ENCODE measurements around the gene MEOX1.

Gene MEOX1

DNA sequence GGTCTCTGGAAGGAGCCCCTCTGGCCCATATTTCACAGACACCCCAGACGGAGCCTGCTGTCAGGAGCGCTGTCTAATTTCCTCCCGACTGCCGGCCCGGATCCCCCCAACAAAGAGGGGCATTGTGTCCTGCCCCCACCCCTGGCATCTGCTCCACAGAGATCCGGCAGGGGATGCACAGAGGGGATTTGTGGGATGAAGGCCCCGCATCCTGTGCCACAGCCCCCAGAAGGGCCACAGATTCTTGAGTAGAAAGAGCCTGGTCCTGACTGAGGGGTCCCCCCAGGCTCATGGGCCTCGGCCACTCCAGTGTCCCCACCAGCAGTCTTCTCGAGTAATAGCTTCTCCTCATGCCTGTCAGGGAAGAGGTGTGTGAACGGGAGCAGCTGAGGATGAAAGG, 29.5 kb downstream of the MEOX1 start:
- H3K27ac Mint-ChIP-seq, result no peak overlapping the region
- H3K4me1 Mint-ChIP-seq, result no peaks in the 10 kb centered on the region

DNA sequence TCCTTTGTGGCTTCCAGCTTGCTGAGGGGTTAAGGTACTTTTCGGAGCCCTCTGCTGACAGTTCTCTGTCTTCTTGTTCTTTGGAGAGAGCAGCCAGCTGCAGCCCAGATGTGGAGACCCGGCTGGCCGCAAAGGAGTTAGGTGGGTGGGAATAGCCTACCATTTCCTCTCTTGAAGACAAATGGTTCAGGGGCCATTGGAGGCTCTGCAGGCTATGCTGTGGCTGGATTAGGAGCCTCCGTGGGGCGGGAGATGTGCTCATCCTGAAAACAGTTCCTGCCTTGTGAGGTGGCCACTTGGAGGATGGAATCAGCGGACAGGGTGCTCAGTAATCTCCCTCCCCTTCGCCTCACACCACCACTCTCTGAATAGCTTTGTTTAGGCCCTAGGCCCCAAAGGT, 30.3 kb downstream of the MEOX1 start:
- ATAC-seq (replicated peaks), result no peak
- Mint-ChIP-seq H3K27me3 (peaks cover 26 to 28% of the 10 kb centered on the region in 2 donors), H3K4me3 (no peak overlapping the region), H3K36me3 (no peaks in the 10 kb centered on the region), H3K4me1 (no peaks in the 10 kb centered on the region), H3K27ac (no peak overlapping the region), H3K9me3 (no peaks in the 10 kb centered on the region)
- no peak for DNase-seq

More for the DNA sequence above, 29.5 kb downstream of the MEOX1 start:
- no peaks in the 10 kb centered on the region for H3K9me3 Mint-ChIP-seq
- no peaks in the 10 kb centered on the region for H3K36me3 Mint-ChIP-seq
- DNase-seq, result no peak
- H3K27me3 Mint-ChIP-seq, result peaks cover 30 to 33% of the 10 kb centered on the region in 2 donors
- no peak for ATAC-seq (replicated peaks)
- no peak overlapping the region for H3K4me3 Mint-ChIP-seq

DNA sequence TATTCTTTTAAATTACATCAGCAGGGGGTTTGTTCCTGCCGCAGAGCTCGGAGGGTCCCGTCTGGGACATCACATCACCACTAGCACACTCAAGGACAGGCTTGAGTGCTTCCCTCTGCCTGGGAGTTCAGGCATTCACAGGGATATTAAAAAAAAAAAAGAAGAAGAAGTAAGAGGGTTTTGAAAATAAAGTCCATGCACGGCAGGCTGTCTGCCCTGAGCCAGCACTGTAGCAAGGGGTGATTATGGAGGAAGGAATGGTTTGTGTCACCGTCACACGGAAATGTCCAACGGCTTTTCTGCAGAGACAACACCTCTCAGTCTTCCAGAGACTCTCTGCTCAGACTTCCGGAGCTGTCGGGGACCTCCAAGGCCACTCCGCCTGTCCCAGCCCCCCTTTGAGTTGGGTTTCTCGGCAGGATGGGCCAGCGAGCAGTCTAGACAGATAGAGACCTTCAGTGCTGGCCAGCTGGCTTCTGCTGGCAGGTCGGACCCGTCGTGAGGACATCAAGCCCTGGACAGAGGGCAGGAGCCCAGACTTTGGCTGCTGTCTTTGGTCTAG, 33.6 kb downstream of the MEOX1 start:
- no peaks in the 10 kb centered on the region for H3K4me1 Mint-ChIP-seq
- peaks cover 37 to 43% of the 10 kb centered on the region in 2 donors for H3K27me3 Mint-ChIP-seq
- no peak overlapping the region for H3K27ac Mint-ChIP-seq
- no peaks in the 10 kb centered on the region for H3K9me3 Mint-ChIP-seq
- no peak for DNase-seq
- ATAC-seq (replicated peaks), result no peak
- H3K36me3 Mint-ChIP-seq, result no peaks in the 10 kb centered on the region
- no peak overlapping the region for H3K4me3 Mint-ChIP-seq

DNA sequence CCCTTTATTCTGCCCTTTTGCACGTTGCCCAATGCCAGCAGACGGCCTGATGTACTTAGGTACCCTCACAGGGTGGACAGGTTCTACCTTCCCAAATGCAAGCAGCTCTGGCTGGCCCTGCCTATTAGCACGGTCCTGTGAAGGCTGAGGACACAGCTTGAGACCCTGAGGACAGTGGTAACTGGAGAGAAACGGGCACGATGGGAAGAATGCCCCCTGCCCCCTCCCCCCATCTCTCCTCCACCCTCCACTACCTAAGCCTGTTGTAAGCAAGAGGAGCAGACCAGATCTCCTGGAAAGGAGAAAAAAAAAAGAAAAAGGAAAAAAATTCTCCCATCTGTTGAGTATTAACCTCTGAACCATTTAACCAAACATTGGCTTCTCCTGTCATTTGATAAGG, 34.1 kb downstream of the MEOX1 start:
- no peak for DNase-seq
- Mint-ChIP-seq H3K4me3 (no peak overlapping the region), H3K27me3 (peaks cover 38 to 44% of the 10 kb centered on the region in 2 donors), H3K4me1 (no peaks in the 10 kb centered on the region), H3K9me3 (no peaks in the 10 kb centered on the region), H3K36me3 (no peaks in the 10 kb centered on the region), H3K27ac (no peak overlapping the region)
- ATAC-seq (replicated peaks), result no peak

DNA sequence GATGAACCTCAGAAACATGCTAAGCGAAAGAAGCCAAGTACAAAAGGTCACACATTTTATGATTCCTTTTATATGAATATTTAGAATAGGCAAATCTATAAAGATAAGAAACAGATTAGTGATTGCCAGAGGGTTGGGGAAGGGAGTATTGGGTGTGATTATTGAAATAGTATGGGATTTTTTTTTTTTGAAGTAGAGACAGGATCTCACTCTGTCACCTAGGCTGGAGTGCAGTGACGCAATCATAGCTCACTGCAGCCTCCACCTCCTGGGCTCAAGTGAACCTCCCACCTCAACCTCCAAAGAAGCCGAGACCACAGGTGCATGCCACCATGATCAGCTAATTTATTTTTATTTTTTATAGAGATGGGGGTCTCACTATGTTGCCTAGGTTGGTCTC, 35.7 kb downstream of the MEOX1 start:
- DNase-seq, result no peak
- Mint-ChIP-seq H3K4me3 (no peak overlapping the region), H3K9me3 (no peaks in the 10 kb centered on the region), H3K36me3 (no peaks in the 10 kb centered on the region), H3K27ac (no peak overlapping the region), H3K4me1 (no peaks in the 10 kb centered on the region), H3K27me3 (peaks cover 44 to 45% of the 10 kb centered on the region in 2 donors)
- ATAC-seq (replicated peaks), result no peak

DNA sequence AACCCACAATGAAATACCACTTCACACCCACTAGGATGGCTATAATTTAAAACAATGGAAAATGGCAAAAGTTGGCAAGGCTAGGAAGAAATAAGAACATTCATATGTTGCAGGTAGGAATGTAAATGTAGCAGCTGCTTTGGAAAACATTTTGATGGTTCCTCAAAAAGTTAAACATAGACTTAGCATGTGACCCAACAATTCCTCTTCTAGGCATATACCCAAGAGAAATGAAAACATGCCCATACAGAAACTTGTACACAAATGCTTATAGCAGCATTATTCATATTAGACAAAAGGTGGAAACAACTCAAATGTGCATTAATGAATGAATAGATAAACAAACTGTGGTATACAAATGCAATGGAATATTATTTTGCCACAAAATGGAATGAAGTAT, 36.1 kb downstream of the MEOX1 start:
- ATAC-seq (replicated peaks) (no peak), DNase-seq (no peak)
- Mint-ChIP-seq H3K27me3 (peaks cover 45 to 48% of the 10 kb centered on the region in 2 donors), H3K4me3 (no peak overlapping the region), H3K36me3 (no peaks in the 10 kb centered on the region), H3K9me3 (no peaks in the 10 kb centered on the region), H3K4me1 (no peaks in the 10 kb centered on the region), H3K27ac (no peak overlapping the region)

DNA sequence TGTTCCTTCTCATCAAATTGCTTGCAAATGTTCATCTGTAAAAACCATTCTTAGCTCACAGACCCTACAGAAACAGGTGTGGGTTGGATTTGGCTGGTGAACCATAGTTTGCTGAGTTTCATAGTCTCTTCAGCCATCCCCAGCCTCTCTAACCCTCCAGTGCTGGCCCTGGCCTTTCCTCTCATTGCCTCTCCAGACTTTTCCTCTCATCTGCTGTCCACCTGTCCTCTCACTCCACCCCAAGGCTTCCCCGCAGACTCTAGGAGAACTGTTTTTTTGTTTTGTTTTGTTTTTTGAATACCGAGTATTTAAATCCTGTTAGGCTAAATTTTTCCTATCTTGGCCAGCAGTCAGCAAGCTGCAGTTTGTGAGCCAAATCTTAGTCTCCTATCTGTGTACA, 41.1 kb downstream of the MEOX1 start:
- ATAC-seq (replicated peaks) (no peak), DNase-seq (no peak)
- no peaks in the 10 kb centered on the region for H3K4me1 Mint-ChIP-seq
- H3K27ac Mint-ChIP-seq, result no peak overlapping the region
- peaks cover 23 to 34% of the 10 kb centered on the region in 2 donors for H3K27me3 Mint-ChIP-seq
- H3K36me3 Mint-ChIP-seq, result no peaks in the 10 kb centered on the region
- H3K4me3 Mint-ChIP-seq, result no peak overlapping the region
- H3K9me3 Mint-ChIP-seq, result no peaks in the 10 kb centered on the region

DNA sequence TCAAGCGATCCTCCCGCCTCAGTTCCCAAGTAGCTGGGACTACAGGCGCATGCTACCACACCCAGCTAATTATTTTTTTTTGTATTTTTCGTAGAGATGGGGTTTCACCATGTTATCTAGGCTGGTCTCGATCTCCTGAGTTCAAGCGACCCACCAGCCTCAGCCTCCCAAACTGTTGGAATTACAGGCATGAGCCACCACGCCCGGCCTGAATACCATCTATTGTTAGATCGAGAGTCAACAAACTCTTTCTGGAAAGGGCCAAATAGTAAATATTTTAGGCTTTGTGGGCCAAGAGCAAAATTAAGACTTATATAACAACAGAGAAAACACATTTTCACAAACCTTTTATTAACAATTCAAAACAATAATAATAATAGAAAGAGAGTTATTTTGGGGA, 41.6 kb downstream of the MEOX1 start:
- ATAC-seq (replicated peaks) (no peak), DNase-seq (no peak)
- no peak overlapping the region for H3K4me3 Mint-ChIP-seq
- no peaks in the 10 kb centered on the region for H3K36me3 Mint-ChIP-seq
- H3K27ac Mint-ChIP-seq, result no peak overlapping the region
- no peaks in the 10 kb centered on the region for H3K4me1 Mint-ChIP-seq
- H3K27me3 Mint-ChIP-seq, result peaks cover 24 to 29% of the 10 kb centered on the region in 2 donors
- no peaks in the 10 kb centered on the region for H3K9me3 Mint-ChIP-seq

DNA sequence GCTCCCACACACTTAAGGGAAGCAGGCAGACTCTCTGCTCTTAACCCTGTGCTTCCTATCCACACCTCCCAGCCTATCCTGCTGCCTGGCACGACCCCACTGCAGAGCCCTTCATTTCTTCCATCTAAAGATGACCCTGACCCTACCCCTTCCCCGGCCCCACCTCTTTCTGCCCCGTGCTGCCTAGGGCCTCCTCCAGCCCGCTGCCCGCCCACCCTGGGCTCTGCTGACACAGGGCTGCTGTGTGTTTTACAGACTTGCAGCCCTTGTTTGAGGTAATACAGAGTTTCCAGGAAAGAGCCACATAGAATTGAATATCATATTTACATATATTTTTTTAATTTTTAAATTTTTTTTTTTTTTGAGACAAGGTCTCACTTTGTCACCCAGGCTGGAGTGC, 42.0 kb downstream of the MEOX1 start:
- H3K27ac Mint-ChIP-seq, result no peak overlapping the region
- H3K4me3 Mint-ChIP-seq, result no peak overlapping the region
- no peak for ATAC-seq (replicated peaks)

DNA sequence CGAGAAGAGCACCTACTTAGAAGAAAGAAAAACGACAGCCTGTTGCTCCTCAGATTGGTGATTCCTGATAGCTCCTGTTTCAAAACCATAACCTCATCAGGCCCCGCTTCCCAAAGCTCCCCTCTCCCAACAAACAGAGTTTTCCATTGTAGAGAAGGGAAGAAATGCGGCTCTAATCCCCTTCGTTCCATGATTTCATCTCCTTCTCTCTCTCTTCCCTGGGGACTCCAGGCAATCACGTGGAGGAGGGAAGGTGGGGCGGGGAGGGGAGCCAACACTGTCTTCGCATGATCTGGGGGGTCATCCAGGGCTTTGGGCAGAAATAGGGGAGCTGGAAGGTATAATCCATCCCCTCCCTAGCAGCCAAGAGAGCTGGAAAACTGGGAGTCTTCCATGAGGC, 43.4 kb downstream of the MEOX1 start:
- peaks cover 22 to 28% of the 10 kb centered on the region in 2 donors for H3K27me3 Mint-ChIP-seq
- no peak overlapping the region for H3K27ac Mint-ChIP-seq
- no peak for ATAC-seq (replicated peaks)
- DNase-seq, result no peak
- no peaks in the 10 kb centered on the region for H3K9me3 Mint-ChIP-seq
- H3K36me3 Mint-ChIP-seq, result no peaks in the 10 kb centered on the region
- no peak overlapping the region for H3K4me3 Mint-ChIP-seq
- H3K4me1 Mint-ChIP-seq, result no peaks in the 10 kb centered on the region

More for the DNA sequence above, 42.0 kb downstream of the MEOX1 start:
- Mint-ChIP-seq H3K36me3 (no peaks in the 10 kb centered on the region), H3K4me1 (no peaks in the 10 kb centered on the region), H3K27me3 (peaks cover 22 to 25% of the 10 kb centered on the region in 2 donors), H3K9me3 (no peaks in the 10 kb centered on the region)
- no peak for DNase-seq

DNA sequence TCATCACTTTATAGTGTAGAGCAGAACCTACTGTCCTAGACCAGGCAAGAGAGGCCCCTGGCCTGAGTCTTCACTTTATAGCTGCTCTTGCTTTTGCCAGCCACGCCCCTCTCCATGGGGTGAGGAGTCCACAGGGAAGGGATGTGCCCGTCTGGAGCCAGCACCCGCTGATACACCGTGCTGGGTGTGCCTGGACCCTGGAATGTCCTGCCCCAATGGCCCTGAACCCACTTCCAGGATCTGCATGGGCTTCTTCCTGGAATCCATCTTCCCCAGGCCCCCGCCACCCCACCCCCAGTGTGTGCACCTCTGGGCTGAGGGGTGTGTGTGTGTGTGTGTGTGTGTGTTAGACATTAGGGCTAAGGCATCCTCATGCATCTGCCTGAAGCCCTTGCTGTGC, 44.9 kb downstream of the MEOX1 start:
- ATAC-seq (replicated peaks) (no peak), DNase-seq (no peak)
- peaks cover 24% of the 10 kb centered on the region in 2 donors for H3K27me3 Mint-ChIP-seq
- no peaks in the 10 kb centered on the region for H3K4me1 Mint-ChIP-seq
- peaks cover 0 to 2% of the 10 kb centered on the region in 2 donors for H3K9me3 Mint-ChIP-seq
- H3K36me3 Mint-ChIP-seq, result peaks cover 0 to 2% of the 10 kb centered on the region in 2 donors
- H3K4me3 Mint-ChIP-seq, result no peak overlapping the region
- peak overlapping the region; percentile 48 for H3K27ac Mint-ChIP-seq

DNA sequence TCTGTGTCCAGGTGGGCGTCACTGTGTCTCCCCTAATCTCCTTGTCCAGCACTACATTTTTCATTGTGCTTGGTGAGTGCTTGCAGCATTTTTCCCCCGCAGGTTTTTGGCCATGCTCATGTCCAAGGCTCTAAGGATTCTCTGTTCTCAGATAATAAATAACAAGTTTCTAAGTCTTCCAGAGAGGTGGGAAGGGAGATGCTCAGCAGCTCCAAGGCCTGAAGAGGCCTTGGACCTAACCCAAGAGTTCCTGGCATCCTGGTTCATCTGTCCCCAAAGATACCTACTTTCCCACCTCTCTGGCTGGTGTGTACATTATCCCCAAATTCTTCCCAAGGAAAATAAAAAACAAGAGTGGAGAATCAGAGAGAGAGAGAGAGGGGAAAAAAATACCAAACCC, 45.3 kb downstream of the MEOX1 start:
- ATAC-seq (replicated peaks), result no peak
- no peak overlapping the region for H3K27ac Mint-ChIP-seq
- H3K4me3 Mint-ChIP-seq, result no peak overlapping the region

DNA sequence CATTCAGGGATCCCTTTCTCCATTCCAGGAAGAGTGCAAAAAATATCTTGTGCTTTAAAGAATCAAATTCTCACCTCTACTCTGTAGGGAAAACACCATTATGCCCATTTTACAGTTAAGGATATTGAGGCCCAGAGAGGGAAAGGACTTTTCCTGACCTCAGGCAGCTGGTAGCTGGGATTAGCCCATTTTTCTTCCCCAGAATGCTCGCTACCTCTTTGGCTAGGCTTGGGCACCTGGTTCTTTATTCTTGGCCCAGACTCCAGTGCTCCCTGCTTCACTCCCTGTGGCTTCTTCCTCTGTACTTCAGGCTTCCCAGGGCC, 45.7 kb downstream of the MEOX1 start:
- ATAC-seq (replicated peaks), result no peak
- H3K9me3 Mint-ChIP-seq, result peaks cover 0 to 6% of the 10 kb centered on the region in 2 donors
- H3K36me3 Mint-ChIP-seq, result peaks cover 0 to 2% of the 10 kb centered on the region in 2 donors
- H3K27ac Mint-ChIP-seq, result no peak overlapping the region
- H3K27me3 Mint-ChIP-seq, result peaks cover 23 to 25% of the 10 kb centered on the region in 2 donors
- no peak for DNase-seq
- H3K4me1 Mint-ChIP-seq, result no peaks in the 10 kb centered on the region
- no peak overlapping the region for H3K4me3 Mint-ChIP-seq

More for the DNA sequence above, 45.3 kb downstream of the MEOX1 start:
- Mint-ChIP-seq H3K36me3 (peaks cover 0 to 2% of the 10 kb centered on the region in 2 donors), H3K4me1 (no peaks in the 10 kb centered on the region), H3K9me3 (peaks cover 0 to 4% of the 10 kb centered on the region in 2 donors), H3K27me3 (peaks cover 23 to 25% of the 10 kb centered on the region in 2 donors)
- DNase-seq, result no peak

DNA sequence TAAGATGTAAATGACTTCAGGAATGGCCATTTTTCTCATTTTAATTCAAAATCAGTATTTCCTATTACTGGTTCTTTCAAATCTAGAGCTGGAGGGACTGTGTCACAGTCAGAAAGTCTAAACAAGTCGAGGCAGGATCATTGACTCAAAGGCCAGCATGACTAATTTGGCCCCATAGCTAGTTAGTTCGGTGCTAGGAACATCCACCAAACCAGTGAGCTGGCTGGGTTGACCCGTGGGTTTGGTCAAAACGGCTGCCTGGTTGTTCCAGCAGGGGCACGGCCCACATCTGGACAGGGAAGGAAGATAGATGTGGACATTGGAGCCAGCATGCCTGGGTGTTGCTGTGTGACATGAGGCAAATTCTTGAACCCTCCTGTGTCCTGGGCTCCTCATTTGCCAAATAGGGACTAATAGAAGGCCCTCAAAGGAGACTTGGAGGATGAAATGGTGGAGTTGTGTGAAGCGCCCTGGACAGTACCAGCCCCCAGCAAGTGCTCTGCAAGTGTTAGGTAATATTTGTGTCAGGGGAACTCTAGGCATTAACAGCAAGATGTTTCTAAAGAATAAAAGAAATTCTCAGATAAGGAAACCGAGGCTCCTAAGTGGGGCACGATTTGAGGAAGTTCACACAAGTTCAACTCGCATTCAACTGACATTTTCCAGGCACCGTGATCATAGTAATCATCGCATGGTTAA, 46.2 kb downstream of the MEOX1 start:
- ATAC-seq (replicated peaks), result no peak
- Mint-ChIP-seq H3K9me3 (peaks cover 0 to 6% of the 10 kb centered on the region in 2 donors), H3K27ac (no peak overlapping the region)

DNA sequence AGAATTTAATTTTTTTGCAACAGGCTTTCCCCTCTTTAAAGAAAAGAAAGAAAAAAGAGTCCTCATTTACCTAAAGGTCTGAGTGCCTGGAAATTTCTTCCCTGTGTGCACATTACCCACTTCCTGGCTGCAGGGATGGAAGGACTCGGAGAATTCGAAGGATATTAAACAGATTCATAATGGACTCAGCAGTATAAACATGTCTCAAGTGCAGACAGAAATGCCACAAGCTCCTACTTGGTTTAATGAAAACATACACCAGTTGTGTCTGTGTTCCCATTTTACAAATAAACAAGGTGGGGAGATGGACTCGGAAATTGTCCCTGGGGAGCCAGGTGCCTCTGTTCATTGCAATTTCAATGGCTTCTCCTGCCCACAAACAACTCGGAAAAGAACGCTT, 47.2 kb downstream of the MEOX1 start:
- Mint-ChIP-seq H3K4me3 (no peak overlapping the region), H3K27ac (no peak overlapping the region), H3K36me3 (peaks cover 0 to 2% of the 10 kb centered on the region in 2 donors), H3K9me3 (peaks cover 0 to 7% of the 10 kb centered on the region in 2 donors), H3K27me3 (peaks cover 20 to 22% of the 10 kb centered on the region in 2 donors), H3K4me1 (peaks cover 0 to under 1% of the 10 kb centered on the region in 2 donors)
- DNase-seq (no peak), ATAC-seq (replicated peaks) (no peak)

More for the DNA sequence above, 46.2 kb downstream of the MEOX1 start:
- peaks cover 20 to 23% of the 10 kb centered on the region in 2 donors for H3K27me3 Mint-ChIP-seq
- H3K4me3 Mint-ChIP-seq, result no peak overlapping the region
- H3K36me3 Mint-ChIP-seq, result peaks cover 0 to 2% of the 10 kb centered on the region in 2 donors
- DNase-seq, result no peak
- H3K4me1 Mint-ChIP-seq, result no peaks in the 10 kb centered on the region
